Stimulated activated CD4-positive, alpha-beta T cell treated with anti-CD3 and anti-CD28 coated beads, Interleukin-4, amount 100 ng/mL, for 1 hour (primary cell): ENCODE results near the gene DMRTB1.

Experiments
- DNase-seq: peaks from one replicate; pipeline ENCODE4 v3.0.0-alpha.2; 2020

DMRTB1 gene

DNA sequence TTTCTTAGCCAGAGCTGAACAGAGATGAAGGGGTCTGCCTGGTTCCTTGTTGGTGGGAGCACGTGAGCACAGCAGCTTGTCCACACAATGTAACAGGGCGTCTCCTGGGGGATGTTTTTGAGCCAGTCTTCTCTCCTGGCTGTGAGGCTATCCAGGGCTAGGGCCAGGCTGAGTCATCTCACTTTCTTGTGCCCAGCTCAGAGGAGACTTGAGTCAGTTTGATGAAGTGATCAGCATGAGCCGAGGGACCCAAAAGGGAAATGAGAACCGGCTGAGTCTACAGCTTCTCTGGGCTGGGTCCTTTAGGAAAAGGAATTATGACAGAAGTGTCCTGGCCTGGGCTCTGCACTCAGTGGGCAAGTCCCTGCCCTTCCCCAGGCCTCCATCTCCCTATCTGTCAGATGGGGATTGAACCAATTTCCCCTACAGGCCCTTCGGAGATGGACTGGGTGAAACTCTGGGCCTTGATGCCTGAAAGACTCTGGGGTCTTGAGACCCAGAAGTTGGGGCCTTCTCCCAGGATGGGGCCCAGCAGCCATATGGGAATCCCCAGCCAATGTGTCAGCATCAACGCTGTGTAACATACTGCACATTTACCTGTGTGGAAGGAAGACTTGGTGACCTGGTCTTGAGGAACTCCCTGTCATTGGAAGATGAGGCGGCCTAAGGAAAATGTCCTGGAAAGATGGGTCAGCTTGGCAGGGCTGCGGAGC lies 36.6 kb downstream of the DMRTB1 start:
- no peak for DNase-seq

DNA sequence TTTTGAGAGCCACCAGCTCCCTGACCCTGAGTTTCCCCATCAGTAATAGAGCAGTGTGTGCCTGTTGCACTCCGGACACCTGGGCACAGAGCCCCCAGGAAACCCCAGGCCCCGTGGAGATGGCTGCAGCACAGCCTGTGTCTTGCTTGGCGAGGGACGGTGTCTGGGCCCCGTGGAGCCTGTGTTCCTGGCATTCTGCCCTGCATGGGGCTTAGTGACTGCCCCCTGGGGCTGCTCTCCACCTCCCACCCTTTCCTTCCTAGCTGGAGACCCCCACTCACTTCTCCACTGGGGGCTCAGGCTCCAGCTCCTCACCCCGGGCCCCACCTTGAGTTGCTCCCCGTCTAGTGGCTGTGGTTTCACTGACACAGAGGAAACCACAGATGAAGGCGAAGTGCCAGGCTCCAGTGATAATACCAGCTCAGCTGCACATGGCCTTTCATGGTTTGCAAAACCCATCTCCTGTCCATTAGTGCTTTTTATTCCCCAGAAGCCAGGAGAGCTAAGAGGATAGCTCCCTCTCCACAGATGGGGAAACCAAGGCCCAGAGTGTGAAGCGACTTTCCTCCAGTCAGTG lies 39.4 kb downstream of the DMRTB1 start:
- DNase-seq, result no peak

DNA sequence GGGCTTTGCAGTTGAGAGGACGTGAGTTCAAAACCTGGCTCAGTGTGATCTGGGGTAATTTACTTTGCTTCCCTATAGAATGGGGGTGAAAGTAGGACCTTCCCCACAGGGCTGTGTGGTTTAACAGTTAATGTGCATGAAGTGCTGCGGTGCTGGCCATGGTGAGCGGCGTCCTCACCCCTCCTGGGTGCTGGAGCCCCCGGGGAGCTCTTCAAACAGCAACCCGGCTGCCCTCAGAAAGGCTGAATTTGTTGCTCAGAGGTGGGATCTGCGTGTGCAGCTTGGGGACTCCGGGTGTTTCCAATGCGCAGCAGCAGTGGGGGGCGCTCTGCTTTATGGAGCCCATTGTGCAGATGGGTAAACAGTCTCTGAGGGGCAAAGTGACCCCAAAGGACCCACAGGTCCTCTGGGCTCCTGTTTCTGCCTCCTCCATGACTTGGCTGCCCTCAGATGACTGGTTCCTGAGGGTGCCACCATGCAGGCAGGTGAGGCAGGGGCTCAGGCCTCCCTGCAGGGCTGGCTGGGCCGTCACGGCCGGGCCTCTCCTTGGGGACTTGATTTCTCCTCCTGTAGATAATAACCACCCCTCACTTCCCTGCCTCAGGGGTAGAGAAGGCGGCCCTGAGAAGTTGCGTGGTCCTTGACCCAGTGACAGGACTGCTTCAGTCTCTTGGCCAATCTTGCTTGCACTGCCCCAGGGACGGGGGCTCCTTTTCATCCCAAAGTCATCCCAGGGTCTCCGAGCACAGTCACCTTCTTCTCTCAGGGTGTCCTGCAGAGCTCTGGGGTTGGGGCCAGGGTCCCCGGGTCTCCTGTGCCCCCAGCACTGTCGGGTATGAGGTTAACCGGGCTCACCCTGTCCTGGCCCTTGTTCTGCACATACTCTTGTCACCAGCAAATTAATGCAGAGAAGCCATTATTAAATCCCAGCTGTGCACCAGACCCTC lies 40.3 kb downstream of the DMRTB1 start:
- no peak for DNase-seq

DNA sequence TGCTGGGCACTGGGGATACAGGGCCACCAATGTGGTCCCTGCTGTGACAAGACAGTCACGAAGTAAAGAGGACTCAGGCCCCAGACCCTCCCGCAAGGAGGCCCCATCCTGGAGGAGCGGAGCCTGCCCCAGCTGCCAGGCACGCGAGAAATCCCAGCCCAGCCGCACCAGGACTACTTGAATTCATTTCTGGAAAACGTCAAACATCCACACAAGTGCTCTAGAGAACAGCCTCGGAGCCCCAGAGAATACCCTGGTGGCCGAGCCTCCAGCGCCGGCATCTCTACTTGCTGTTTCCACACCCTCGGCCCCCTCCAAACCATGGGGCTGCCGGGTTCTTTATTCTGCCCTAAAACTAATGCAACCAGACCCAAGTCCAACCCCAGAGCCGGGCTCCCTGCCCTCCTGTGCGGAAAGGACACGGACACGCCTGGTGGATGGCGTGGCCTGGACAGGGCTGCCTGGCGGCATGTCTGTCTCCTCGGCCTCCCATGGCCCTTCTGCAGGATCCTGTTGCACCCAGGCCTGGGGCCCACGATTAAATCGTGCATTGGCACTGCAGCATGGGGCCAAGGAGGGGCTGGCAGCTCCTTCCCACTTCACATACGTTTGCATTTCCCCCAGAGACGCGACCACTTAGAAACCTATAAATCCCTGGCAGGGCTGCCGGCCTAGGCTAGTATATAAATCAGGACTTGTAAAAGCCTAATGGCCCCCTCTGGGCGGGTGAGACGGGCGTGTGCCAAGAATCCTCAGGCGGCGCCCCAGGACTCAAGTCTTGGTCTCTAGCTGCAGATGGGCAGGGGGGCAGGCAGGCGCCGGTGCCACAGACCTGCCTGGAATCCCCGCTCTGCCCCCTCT lies 41.2 kb downstream of the DMRTB1 start:
- no peak for DNase-seq

DNA sequence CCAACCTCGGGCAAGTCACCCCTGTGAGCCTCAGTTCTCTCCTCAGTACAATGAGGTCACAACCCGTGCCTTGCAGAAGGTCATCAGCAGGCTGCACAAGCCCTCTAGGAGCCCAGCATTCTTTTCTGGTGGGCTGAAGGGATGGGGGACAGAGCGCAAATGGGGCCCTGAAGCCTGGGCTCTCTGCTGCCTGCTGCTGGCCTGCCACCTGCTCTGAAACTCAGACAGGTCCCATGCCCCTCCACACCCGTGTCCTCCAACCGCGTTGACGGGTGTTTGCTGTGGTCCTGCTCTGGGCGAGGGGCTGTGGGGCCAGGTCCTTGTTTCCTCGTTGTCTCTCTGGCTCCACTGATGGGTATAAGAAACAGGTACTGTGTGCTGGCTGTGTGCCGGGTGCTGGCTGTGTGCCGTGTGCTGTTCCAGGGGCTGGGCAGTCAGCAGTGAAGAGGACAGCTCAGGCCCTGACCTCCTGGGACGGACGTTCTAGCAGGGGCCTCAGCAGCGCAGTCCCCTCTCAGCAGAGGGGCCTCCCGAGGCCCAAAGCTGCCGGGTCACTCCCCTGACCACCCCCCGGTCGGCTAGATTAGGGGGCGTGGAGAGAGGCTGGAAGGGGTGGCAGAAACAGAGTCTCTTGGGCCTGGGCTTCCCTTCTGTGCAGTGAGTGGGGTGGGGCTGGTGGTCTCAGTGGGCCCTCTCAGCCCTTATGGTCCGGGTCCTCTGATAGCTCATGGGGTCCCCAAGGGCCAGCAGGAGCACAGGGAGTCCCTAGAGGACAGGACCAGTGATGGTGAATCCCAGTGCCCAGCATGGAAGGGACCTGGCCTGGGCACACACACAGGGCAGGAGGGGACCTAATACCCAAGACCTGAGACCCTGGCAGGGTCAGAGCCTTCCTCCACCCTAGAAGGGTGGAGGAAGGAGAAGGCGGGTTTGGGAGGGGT lies 42.1 kb downstream of the DMRTB1 start:
- DNase-seq, result no peak

DNA sequence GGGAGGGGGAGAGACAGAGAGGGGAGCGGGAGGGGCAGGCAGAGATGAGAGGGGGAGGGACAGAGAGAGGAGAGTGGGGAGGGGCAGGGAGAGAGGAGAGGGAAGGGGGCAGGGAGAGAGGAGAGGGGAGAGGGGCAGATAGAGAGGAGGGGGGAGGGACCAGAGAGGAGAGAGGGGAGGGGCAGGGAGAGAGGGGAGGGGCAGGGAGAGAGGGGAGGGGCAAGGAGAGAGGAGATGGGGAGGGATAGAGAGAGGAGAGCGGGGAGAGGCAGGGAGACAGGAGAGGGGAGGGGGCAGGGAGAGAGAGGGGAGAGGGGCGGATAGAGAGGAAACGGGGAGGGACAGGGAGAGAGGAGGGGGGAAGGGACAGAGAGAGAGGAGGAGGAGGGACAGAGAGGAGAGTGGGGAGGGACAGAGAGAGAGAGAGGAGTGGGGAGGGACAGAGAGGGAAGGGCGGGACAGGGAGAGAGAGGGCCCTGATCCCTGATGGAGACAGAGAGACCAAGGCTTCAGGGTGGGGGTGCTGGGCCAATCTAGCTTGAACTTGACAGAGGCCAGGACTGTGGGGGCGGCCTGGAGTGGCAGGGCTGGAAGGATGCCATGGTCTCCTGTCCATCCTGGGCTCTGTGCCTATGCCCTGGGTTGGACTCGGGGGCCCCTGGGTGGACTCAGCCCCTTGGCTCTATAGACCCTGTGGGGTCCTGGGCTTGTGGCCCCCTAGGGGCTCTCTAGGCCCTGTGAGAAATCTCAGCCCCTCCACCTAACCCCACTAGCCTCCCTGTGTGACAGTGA lies 43.6 kb downstream of the DMRTB1 start:
- no peak for DNase-seq

DNA sequence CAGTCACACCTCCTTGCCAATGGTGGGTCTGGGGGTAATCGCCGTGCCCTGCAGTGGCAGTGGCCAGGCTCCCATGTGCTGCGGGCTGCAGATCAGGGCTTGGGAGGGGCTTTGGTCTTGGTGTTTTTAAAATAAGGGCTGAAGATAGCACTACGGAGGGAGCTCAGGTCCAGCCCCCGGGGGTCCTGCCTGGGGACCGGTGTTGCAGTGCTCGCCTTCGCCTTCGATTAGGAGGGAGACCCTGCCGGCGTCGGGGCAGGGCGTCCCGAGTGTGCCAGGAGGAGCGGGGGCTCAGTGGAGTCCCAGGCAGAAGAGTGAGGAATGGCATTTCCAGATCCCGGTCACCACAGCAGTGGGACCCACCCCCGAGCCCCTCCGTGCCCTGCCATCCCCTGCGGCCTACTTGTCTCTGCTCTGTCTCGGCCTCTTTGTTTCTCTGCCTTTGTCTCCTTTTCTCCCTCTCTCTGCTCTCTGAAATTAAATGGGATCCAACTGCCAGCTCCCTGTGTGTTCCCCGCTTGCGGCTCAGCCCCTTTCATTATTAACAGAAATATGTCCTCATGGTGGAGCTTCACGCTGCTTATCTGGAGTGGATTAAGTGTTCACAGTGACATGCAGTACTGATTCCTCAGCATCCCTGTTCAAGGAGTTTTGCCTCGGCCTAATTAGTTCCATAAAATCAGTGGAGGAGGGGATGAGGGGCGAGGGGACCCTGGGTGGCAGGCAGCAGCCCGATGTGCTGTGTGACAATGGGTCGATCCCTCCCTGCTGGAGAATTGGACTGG lies 44.4 kb downstream of the DMRTB1 start:
- DNase-seq, result no peak

DNA sequence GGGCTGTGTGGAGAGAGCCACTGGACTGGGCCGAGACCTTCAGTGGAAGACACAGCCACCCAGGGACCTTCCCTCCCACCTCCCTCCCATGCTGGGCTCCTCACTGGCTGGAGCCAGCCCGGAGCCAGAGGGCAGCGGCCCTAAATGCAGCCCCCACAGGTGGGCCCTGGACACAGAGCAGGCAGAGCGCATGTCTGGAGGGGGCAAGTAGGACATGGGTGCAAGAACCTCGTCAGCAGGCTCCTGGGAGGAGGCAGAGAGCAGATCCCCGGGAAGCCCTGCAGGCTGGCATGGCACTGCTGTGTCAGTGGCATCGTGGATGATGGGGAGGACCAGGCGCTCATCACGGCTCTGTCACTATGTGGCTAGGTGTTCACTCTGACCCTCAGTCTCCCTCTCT lies 45.7 kb downstream of the DMRTB1 start:
- no peak for DNase-seq

DNA sequence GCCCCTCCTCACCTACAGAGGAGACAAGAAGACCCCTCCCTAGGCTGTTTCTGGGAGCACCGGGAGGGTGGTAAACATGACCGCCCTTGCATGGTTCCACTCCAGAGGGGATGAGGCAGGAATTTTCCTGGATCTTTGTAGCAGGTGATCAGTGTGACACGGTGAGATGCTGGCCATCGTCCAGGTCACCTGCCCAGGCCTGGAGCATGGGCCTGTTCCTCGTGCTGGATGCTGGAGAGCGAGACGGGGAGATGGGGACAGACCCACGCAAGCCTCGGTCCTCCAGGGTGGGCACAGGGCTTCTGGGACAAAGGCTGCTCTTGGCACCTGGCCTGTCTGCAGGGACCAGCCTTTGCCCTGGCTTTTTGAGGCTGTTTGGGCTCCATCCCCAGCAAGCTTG lies 46.2 kb downstream of the DMRTB1 start:
- no peak for DNase-seq

DNA sequence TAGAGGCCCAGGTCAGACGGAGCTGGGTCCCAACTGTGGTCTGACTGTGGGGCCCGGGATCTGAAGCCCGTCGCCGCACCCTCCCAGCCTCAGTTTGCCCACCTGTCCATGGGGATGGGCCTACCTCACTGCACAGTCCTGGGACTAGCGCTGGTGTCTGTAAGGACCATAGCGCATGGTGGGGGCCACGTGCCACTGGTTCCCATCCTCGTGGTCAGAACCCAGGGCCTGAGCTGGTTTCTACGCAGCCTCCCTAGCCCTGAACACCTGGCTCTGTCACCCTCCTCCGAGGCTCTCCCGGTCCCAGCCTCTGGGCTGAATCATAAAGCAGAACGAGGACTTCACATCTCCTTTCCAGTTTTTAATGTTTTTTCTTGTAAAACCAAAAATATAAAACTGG lies 46.7 kb downstream of the DMRTB1 start:
- no peak for DNase-seq

DNA sequence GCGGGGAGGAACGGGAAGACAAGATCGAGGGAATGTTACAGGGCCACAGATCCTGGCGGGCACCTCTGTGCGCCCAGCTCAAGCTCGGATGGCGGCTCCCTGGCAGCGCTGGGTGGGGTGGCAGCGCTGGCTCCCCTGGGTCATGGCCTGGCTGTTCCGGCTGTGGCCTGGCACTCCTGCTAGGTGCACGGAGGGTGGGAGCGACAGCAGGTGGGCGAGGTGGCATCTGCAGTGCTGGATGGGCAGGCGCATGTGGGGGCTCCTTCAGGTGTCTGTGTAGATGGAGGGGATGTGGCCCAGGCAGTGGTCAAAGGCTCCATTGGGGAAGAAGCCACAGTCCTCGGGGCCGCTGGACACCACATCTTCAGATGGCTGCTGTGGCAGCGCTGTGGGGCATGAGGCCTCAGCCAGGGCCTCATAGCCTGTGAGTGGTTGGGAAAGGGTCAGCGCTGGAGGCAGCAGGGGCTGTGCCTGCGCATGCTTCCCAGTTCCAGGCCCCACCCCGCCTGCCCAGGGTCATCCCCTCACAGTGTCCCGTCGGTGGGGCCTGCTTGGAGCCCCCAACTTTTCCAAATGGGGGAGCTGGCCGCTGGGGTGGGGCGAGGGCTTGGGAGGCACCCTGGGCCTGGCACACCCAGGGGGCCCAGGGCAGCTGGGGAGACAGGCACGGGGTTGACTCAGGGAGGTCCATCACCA lies 47.3 kb downstream of the DMRTB1 start:
- no peak for DNase-seq

DNA sequence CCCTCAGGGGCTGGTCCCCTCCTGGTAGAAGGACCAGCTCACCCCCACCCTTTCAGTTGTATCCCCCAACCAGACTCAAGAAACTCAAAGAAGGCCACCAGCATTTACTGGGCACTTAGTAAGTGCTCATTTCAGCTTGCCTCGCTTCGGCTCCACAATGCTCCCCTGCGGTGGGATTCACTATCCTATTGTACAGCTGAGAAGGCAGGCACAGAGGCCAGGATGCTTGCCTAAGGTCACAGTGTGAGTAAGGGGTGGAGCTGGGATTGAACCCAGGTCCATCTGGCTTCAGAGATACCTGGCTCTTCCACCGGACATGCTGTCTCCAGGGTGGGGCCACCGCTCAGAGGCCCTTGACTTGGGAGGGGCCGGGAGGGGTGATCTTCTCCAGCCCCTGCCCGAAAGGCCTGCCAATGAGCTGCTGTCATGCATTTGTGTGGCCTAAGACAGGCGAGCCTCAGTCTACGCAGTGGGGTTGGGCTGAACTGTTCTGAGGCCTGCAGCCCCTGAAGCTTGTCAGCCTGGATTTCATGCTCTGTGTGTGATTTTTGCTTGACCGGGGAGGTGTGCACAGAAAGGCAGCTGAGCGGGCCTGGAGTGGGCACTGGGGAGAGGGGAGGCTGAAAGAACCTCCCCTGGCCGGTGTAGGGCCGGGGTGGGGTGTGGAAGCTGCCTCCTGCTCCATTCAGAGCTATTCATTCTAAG lies 48.1 kb downstream of the DMRTB1 start:
- no peak for DNase-seq

DNA sequence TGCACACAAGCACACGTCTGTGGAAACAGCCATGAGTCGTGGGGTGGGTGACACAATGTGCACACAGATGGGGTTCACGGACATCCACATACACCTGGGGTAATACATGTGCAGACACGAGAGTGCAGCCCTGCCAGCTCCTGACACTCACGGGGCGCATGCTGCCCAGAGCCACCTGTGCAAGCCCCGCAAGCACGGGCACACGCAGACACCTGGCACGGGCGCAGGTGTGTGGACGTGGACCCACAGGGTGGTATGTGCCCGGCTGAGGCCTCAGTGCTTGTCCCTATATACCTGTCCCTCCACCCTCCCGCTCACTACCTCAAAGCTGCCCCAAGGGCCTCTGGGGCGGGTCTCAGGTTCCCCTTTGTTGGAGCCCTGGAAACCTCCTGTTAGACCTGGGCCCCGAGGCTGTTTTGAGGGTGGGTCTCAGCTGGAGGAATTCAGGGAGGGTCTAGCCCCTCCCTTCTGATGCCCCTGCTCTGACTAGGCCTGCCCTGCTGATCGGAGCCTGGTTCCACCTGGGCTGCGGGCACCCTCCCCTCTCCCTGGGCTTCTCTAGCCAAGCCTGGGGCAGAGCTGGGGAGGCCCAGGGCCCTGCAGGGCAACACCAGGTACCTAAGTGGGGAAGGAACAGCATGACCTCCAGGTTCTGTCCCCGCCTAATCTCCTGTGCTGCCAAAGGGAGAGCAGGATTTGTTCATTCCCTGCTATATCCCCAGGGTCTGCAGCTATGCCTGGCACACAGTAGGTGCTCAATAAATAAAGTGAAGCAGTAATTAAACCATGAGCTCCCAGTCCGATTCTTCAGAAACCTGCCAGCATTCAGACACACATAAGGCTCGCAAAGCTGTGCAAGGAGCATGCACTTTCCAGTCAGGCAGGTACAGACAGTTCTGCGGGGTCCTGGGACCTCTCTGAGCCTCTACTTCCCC lies 49.1 kb downstream of the DMRTB1 start:
- DNase-seq, result no peak

DNA sequence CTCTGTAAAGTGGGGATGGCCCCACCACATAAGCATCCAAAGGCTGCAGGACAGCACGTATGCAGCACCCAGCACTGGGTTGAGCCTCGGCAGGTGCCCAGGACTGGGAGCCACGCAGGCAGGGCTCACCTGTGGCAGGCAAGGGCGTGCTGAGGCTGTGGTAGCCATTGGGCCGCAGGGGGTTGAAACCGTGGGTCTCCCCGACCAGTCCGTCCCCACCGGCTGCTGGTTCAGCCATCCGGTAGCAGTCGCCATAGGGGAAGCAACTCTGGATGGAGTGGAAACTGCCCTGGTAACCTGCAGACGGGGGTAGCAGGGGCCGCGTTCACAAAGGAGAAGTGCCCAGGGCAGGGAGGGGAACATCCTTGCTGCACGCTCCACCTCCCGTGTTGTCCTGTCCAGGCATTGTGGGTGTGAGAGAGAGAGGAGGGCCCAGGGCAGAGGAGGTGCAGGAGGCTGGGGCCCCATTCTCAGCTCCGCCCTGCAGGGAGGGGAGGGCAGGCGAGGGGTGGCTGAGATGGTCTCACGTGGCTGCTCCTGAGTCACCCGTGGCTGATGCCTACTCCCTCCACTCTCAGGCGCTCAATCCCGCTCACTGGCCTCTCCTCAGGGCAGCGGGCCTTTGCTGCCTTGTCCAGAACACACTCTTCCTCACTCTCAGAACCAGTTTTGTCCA lies 49.9 kb downstream of the DMRTB1 start:
- no peak for DNase-seq

DNA sequence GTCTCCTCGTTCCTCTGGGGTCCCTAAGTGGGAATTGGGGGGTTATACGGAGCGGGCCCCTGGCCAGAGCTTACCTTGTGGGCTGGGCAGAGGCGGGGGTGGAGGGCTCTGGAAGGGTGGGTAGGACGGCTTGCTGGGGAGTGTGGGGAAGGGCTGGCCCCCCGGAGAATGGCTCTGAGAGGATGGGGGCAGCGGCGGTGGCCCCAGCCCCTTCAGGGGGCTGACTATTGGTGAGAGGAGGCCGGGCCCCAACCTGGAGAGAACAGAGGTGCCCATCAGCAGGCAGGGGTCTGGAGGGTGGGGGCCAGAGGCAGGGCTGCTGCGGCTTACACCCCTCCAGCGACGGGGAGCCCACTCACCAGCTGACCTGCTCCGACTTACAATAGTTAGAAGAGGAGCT lies 50.6 kb downstream of the DMRTB1 start:
- no peak for DNase-seq

DNA sequence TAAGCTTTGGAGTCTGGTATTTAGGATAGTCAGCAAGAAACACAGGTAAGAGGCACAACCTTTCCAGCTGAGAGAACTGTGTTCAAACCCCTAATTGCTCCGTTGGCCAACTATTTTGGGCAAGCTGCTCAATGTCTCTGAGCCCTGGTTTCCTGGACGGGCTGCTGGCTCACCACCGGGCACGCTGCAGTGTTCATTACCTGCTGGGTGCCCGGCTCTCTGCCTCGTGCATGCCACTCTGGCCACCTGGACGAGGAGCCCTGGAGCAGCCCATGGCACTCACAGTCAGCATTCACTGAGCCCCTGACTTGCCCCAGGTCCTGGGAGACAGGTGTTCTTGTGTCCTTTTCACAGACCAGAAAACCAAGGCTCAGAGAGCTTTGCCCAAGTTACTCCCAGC lies 51.0 kb downstream of the DMRTB1 start:
- no peak for DNase-seq
